Measurements from ENCODE around the gene TGFBR1.

TGFBR1 gene

DNA sequence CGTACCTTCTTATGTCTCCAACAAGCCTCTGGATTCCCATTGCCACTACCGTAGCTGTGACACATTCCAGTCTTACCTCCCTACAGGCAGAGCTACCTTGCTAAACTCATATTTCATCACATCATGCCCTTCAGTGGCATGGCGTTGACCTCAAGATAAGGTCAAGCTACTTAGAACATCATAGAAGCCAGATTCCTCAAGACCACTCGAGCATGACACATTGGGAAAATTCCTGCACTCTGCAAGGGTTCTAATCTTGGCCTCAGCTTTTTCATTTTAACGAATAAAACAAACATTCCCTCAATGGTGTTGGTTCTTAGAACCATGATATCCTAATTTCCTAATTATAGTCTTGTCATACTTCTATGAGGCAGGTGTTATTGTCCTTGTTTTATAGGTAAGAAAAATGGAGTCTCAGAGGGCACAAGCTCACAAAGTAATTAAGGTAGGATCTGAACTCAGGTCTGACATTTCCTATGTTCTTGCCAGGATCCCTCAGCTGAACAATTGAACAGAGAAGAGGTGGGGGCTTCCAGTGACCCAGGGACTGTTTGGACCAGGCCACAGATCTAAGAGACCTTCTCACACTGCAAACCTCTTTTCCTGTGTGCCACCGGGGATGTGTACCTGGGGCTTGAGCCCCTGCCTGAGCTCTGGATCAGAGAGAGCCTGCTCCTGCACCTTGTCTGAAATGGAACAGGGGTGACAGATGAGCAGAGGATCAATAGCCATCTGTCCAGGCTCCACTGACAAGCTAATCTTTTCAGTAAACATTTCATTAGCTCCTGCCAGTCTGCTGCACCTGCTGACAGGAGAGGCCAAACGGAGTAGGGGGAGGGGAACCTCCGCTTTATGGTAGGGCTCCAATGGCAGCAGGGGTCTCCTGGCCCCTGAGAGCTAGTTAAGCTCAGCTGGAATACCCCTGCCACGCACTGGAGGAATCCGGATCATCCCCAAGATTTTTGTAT is 67.5 kb downstream of the TGFBR1 start:
- FAIRE-seq, result no peak

DNA sequence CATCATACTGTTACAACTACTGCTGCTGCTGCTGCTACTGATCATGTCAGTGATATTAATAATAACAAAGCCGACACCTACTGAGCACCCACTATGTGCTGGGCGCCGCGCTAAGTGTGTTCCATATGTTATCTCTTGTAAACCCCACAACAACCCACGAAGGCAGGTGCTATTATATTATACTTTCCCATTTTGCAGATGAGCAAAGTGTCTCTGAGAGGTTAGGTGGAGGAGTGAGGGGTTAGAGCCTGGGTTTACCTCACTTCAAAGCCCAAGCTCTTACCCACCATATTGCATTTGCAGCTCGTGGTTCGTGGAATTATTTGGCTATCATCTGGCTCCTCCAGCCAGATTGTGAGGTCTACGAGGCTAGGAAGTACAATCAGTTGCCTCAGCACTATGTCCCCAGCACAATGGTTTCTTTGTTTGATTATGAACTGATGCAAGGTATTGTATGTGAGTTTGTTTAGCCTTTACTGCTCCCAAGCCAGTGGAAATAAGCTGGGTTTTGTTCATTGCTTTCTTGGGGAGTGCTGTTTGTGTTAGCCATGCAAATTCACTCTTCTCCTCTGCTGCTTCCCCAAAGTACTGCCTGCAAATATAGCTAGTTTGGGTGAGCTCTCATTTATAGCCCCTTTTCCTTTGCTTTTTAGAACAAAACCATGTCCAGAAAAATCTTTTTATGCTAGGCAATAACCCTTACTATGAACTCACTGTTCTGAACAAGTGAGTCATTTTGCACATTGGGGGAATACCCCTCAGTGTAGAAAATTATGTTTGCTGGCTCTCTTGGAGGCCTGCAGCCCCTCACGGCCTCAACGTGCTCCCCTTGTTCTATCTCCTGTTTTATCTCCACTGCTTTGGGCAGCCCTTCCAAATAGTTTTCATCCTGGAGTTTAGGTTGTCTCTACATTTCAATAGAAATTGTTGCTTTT is 68.9 kb downstream of the TGFBR1 start:
- no peak for FAIRE-seq

DNA sequence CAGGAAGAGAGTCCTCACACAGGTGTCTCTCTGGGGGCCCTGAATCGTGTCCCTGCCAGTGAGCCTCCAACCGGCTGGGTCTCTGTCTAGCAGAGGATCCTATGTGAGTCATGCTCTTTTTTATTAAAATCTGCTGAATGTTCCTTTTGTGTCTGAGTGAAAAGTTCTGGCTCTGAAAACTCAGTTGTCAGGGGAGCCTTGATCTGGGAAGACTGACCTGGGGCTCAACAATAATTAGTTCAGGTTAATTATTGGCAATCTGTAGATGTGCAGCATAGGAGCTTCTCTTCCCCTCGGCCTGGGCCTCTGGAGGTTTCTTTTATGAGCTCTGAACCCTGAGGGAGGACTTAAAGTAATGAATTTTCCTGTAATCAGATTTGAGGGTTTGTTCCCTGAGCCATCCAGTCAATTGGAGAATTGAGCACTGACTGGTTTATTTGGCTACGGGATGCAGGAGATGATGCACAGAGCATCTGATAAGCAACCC is 71.7 kb downstream of the TGFBR1 start:
- no peak for FAIRE-seq

DNA sequence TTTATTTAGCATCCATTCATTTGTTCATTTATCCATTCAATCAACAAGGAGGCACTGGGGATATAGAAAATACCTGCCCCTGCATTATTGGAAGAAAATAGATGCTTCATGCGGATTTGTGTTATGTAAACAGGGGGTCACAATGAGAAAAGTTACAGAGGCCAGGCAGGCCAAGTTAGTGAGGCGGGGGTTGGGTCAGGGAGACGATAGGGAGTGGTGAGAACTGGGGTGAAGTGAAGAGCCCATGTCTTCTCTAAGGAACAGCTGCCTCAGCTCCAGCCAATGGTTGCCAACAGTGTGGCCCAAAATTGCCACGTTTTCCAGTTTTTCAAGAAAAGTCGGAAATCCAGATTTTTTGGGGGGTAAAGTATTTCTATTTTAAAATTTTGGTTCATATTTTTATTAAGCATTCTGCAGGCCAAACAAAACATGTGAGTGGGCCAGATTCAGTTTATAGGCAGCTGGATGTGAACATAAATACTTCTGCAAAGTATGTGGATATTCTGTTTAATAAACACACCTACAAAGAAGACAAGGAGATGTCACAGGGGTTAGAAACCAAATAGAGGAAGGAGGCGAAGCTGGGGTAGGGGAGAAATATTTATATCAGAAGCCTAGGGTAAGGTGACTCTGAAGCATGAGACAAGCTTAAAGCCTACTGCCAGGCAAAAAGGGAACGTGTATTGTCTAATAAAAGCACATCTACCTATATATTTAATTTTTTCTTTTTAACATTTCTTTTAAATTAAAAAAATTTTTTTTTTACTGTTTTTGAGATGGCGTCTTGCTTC is 72.9 kb downstream of the TGFBR1 start:
- no peak for FAIRE-seq

DNA sequence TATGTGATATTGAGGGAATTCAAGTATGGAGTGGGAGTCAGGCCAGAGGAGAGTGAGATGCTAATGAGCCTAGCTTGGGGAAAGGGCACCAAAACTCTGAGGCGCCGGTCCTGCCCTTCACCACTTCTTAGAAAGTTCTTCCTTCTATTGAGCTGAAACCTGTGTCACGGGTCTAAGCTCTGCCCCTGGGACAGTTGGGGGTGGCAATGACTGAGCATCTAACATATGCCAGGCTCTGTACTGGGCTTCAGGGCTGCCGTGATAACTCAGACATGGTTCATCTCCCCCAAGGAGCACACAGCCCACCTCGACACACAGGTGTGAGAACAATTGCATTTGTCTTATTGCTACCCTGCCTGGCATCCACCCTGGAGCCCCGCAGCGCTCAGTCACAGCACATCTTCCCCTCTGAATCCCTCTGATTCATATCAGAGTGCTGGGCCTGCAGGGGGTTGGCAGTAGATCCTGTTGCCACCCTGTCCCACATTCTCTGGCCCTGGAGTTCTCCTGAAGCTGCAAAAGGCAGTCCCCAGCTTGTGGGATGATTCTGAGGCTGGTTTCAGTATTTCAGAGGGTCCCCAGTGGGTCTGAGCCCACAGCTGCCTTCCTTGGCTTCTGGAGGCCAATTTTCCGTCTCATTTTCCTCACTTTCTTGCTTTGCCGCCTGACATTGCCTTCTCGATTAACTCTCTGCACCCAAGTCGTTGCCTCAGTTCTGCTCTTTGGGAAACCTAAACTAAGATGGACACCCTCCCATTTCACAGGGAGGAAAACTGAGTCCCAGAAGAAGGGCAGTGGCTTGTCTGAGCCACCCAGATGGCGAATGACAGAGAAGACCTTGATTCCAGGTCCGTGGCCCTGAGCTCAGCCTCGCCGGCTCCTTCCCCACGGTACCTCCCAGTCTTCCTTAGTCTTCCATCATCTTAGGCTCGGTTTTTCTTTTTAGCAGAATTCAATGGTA is 74.3 kb downstream of the TGFBR1 start:
- FAIRE-seq, result no peak

DNA sequence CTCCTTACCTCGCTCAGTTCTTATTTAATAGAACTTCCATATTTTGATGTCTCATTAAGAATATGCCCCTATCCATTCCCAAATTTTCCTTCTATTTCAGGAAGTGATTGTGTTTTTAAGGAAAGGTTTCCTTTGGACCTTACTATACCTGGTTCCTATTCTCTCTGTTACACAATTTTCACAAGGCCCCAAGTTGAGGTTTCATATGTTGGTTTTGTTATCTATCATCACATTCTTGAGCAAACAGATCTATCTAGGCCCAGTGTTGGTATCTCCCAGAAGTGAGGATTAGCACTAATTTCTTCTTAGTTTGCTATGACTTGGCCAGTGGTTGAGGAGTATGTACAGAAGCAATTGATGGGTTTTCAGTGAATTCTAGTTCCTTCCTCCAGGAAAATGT is 75.3 kb downstream of the TGFBR1 start:
- FAIRE-seq, result no peak

DNA sequence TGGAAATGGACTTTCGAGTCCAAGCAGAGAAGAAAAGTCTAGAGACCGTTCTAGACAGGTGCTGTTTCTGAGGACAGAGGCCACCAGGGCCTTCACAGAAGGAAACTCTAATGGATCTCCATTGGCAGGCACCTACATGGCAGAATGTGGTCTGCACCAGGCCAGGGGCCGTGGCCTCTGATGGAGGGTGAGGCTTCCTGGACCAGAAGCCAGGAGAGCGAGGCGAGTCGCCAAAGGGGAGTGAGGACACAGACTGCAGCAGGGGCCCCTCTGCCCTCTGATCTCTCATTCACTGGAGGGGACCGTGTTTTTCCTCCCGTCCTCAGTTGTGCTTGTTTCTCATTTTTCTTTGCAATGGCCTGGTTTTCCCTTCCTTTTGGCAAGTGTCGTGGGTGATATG is 75.7 kb downstream of the TGFBR1 start:
- FAIRE-seq, result no peak

DNA sequence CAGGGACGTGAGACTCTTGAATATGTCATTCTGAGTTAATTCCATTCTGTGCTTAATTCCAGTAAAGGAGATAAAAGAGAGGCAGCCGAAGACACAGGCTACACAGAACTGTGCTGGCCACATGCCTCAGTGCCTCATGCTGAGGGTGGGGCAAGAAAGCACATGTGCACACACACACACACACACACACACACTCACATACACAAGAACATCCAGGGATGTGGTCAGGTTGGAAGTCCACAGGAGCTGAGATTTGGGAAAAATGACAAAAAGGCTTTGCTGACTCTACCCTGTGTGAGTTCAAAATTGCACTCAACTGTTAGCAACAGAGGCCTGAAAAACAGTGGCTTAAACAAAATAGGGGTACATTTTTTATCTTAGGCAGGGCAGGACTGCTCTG is 76.3 kb downstream of the TGFBR1 start:
- FAIRE-seq, result no peak

DNA sequence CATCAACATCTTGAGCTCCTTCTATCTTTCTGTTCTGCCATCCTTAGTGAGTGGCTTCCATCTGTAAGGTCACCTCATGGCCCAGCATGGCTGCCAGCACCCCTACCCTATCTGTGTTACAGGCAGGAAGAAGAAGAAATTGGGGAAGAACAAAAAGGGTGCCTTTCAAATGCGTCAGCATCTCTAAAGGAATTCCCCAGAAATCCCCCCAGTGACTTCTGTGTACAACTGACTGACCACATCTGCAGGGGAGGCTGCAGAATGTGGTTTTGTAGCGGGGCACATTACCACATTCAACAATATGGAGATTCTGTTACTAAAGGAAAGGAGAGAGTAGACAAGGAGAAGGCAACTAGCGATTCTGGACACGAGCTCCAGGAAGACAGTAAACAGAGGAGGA is 76.7 kb downstream of the TGFBR1 start:
- FAIRE-seq, result no peak

DNA sequence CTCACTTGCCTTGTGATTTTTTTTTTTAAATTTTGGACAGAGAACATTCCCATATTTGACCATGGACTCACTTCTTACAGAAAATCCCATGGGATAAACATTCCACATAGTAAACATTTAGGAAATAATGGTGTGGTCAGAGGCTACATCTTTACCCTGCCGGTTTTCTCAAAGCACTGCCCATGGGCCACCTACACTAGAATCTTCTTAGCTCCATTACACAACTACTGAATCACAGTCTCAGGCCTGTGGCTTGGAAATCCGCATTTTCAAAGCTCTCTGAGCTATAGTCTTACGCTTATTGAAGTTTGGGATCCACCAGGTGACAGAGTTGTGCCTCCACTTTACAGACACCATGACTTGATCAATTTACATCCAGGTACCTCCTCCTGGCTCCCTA is 77.4 kb downstream of the TGFBR1 start:
- FAIRE-seq, result no peak

DNA sequence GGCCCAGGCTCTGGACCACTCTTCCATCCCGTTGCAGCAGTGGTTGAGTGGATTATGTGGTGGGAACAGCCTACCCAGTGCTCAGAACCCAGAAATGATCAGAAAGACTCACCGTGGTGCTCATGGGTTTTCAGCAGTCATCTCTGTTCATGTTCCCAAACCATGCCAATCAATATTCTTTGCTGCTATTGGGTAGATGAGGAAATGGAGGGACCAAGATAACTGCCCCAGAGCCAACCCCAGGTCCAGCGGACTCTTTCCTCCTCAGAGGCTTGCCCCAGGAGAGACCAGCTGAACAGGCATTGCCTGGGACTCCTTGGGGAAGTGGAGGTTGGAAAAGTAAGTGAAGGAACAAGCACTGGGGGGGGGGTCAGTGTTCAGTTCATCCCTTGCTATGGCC is 78.7 kb downstream of the TGFBR1 start:
- FAIRE-seq, result no peak

DNA sequence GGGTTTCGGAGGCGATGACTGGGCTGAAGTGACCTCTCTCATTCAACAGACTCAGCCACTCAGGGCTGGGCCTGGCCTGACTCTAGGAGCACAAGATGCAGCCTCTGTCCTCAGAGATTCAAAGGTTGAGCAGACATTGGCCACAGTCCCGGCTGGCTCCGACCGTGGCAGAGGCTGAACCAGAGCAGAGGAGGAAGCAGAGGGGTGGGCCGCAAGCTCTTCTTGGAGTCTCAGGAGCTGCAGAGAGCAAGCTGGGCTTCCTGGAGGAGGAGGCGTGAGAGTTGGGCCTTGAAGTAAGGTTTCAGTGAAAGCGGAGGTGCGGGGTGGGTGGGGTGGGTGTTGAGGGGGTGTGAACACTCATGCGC is 79.2 kb downstream of the TGFBR1 start:
- no peak for FAIRE-seq

DNA sequence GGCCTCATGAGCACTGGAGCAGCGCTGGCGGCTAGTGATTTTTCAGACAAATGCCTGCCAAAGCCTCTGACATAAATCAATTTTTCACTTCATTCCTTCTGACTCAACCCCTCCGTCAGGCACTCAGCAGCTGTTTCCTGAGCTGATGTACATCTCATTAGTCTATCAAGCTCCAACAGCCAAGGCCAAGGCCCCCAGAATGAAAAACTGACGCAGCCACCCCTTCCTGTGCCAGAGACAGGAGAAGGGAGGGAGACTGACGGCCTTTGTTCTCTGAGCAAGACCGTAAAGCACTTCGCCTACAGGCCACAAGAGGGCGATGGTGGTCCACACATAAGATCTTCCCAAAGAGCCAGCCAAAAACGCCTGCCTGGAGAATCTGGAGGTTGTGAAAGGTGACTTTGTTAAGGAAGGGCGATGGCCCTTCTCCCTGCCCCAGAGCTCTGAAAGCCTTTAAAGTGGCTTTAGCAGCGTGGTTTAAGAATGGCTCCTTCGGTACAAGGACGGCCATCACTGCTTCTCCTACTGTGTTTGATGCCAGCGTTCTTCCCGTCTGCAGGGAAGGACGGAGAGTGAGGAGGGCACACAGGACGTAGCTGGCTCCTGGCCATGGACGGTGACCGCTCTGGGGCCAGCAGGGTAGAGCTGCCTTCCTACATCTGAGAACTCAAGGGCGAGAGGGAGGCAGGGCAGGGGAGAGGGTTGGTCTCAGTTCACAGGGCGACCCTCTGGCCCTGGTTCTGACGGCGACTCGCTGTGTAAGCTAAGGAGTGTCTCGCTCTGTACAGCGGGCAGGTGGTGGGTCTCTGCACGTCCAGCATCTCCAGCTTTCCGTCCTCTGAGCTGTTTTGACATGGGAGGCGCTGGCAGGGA is 79.8 kb downstream of the TGFBR1 start:
- no peak for FAIRE-seq

DNA sequence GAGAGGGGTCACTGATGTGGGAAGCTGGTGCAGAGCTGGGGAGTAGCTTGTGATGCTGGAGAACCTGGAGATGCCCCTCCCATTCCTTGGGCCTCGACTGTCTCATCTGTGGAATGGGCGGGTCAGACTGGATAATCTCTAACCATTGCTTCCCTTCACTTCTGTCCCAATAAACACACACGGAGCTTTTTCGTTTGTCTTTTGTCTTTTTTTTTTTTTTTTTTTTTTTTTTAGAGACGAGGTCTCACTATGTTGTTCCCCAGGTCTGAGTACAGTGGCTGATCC is 80.4 kb downstream of the TGFBR1 start:
- FAIRE-seq, result no peak

DNA sequence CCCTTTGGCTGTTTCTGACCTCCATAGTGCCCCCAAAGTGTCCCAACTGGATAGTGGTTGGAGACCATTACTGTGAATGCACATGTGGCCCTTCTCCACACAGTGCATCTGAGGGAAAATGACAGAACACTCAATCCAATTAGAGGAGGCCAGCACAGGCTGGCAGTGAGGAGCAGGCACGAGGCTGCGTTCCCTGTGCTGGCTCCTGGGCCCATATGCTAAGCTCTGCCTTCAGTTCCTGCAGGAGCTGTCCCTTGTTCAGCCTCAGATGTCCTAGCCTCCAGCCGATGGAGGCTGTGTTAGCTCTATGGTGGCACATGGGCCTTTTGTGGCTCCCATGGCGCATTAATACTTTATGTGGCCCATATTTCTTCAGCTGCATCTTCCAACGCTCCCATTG is 81.0 kb downstream of the TGFBR1 start:
- FAIRE-seq, result no peak

DNA sequence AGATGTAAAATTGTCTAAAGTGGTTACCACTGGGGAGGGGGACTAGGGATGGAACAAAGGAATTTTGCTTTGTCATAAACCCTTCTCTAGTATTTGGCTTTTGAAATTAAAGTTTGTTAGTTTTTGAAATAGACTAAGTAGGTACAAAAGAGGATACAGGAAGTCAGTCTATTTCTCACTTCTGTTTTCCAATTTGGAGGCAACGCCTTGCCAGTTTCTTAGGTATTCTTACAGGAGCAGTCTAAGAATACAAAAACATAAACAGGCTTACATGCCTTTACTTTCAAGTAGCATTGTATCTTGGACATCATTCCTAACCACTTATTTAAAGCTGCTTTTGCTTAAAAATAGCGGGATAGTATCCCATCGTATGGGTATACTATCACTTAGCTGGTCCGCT is 82.4 kb downstream of the TGFBR1 start:
- FAIRE-seq, result no peak

DNA sequence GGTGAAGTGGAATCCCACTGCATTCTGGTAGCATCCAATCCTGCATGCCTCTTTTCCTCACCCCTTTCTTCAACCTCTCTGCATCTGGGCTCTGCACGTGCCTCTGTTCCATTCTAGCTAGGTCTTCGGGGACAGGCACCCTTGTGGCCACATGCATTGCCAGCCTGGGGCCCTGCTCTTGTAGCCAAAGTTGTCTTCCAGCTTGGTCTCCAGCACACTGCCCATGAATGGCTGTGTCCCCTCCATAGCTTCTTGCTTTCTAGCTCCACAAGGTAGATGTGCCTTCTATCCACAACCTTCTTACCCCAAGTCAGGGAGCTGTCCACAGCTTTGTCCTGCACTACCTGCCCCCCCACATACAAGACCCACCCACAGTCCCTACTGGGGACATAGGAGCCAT is 84.3 kb downstream of the TGFBR1 start:
- no peak for FAIRE-seq

DNA sequence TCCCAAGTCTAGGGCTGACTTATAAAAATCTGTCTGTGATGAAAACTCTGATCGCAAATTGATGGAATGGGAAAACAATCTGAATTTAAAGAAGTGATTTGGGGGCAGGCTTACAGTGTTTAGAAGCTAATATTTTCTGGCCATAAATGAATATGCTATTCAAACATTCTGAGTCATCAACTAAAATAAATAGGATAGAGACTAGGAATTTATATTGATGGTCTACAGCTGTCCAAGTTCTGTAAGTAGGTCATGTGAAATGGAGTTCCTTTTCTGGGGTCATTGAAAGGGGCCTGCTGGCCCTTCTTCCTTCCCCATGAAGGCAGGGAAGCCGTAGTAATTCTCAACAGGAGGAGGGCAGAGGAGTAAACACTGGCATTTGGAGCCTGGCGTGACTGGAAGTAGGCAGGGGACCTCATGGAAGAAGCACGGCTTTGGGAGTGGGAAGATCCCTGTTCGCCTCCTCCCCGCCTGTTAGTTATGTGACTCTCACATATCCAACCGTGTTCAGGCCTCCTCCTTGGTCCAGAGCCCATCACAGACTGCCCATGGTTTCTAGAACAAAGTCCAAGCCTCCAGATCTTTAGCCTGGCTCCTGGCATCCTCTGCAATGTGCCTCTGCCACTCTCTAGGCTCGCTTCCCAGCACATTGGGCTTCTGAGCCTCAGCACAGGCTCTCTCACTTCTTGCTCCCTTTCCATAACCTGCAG is 85.1 kb downstream of the TGFBR1 start:
- no peak for FAIRE-seq

DNA sequence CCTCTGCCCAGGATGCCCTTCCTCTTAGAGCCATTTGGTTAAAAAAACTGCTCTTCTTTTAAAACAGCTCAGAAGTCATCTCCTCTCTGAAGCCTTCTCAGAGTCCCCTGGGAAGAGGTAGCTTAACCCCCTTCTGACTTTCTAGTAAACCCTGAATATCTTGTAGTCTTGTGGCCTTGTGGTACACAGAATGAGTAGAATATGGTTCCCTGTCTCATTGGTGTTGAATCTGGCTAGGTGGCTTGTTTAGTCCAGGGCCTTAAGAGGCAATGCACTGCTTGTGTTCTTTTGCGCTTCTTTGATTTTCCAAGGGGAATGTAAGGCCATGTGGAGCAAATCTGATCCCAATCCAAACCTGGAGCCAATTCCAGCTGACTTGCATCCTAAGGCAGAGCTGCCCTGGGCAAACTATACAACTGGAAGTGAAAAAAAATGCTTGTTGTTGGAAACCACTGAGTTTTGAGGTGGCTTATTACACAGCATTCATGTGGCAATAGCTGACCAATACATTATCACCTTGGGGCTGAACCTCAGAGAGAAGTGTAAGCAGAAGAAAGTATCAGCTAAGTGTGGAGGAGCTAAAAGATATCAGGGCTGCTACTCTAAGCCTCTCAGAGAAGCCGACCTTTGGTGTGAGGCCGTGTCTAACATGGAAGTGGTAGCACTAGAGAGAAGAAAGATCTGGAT is 85.8 kb downstream of the TGFBR1 start:
- no peak for FAIRE-seq

Data from islet of Langerhans (tissue), 1 donor.